ENCODE results near the gene FAM174C. TPM values are rescaled to one million over a fixed set of nuclear protein-coding genes. Genes with fewer than 3 reads are reported as not detected.

FAM174C gene
- total and polyA plus RNA-seq, 10 of the 15 experiments (the other 5 are each of a cell fraction or from before 2014, with no cell fraction given): 0.89 to 94.6 (median 43.6) TPM

DNA sequence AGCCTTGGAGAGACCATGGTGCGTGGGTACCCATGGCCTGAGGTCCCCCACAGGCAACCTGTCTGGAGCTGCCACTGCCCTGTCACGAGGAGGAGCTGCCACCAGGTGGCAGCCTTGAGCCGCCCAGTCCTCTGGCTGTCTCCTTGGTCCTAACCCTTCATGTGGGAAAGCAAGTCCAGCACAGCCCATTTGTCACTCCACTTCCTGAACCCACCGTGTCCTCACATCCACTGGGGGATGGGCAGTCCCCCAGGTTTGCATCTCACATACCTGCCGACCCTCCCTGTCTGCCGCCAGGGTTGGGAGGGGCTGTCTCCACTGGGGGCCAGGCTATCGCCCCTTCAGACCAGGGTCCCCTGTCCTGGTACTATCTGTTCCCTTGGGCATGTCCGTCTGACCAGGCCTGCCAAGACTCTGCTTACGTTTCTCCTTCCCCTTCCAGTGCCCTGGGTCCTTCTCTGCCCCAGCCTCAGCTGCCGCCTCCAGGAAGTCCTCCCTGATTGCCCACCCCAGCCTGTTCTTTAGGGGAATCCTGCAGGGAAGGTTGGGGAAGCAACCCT, 4.5 kb downstream of the FAM174C start (continued):
- TF ChIP-seq, protein P1, sequence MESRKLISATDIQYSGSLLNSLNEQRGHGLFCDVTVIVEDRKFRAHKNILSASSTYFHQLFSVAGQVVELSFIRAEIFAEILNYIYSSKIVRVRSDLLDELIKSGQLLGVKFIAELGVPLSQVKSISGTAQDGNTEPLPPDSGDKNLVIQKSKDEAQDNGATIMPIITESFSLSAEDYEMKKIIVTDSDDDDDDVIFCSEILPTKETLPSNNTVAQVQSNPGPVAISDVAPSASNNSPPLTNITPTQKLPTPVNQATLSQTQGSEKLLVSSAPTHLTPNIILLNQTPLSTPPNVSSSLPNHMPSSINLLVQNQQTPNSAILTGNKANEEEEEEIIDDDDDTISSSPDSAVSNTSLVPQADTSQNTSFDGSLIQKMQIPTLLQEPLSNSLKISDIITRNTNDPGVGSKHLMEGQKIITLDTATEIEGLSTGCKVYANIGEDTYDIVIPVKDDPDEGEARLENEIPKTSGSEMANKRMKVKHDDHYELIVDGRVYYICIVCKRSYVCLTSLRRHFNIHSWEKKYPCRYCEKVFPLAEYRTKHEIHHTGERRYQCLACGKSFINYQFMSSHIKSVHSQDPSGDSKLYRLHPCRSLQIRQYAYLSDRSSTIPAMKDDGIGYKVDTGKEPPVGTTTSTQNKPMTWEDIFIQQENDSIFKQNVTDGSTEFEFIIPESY (IDR thresholded peaks at IDR 0.05): no peak
- 0 out of 2 replicates have a peak, but pooled peaks have one; percentile 42 for TF ChIP-seq GATAD2B (conservative IDR thresholded peaks at IDR 0.05; ENCODE audit: low read depth)
- no peak for TF ChIP-seq ELK1 (IDR thresholded peaks at IDR 0.05; ENCODE audit: low read depth, low read length)
- TF ChIP-seq EED (IDR thresholded peaks at IDR 0.05; ENCODE audit: low read depth): no peak
- TF ChIP-seq, protein P2, sequence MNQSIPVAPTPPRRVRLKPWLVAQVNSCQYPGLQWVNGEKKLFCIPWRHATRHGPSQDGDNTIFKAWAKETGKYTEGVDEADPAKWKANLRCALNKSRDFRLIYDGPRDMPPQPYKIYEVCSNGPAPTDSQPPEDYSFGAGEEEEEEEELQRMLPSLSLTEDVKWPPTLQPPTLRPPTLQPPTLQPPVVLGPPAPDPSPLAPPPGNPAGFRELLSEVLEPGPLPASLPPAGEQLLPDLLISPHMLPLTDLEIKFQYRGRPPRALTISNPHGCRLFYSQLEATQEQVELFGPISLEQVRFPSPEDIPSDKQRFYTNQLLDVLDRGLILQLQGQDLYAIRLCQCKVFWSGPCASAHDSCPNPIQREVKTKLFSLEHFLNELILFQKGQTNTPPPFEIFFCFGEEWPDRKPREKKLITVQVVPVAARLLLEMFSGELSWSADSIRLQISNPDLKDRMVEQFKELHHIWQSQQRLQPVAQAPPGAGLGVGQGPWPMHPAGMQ (IDR thresholded peaks at IDR 0.05; ENCODE audit: borderline replicate concordance): no peak
- TF ChIP-seq, protein P3, sequence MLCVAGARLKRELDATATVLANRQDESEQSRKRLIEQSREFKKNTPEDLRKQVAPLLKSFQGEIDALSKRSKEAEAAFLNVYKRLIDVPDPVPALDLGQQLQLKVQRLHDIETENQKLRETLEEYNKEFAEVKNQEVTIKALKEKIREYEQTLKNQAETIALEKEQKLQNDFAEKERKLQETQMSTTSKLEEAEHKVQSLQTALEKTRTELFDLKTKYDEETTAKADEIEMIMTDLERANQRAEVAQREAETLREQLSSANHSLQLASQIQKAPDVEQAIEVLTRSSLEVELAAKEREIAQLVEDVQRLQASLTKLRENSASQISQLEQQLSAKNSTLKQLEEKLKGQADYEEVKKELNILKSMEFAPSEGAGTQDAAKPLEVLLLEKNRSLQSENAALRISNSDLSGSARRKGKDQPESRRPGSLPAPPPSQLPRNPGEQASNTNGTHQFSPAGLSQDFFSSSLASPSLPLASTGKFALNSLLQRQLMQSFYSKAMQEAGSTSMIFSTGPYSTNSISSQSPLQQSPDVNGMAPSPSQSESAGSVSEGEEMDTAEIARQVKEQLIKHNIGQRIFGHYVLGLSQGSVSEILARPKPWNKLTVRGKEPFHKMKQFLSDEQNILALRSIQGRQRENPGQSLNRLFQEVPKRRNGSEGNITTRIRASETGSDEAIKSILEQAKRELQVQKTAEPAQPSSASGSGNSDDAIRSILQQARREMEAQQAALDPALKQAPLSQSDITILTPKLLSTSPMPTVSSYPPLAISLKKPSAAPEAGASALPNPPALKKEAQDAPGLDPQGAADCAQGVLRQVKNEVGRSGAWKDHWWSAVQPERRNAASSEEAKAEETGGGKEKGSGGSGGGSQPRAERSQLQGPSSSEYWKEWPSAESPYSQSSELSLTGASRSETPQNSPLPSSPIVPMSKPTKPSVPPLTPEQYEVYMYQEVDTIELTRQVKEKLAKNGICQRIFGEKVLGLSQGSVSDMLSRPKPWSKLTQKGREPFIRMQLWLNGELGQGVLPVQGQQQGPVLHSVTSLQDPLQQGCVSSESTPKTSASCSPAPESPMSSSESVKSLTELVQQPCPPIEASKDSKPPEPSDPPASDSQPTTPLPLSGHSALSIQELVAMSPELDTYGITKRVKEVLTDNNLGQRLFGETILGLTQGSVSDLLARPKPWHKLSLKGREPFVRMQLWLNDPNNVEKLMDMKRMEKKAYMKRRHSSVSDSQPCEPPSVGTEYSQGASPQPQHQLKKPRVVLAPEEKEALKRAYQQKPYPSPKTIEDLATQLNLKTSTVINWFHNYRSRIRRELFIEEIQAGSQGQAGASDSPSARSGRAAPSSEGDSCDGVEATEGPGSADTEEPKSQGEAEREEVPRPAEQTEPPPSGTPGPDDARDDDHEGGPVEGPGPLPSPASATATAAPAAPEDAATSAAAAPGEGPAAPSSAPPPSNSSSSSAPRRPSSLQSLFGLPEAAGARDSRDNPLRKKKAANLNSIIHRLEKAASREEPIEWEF (IDR thresholded peaks at IDR 0.05; ENCODE audit: insufficient replicate concordance, low read depth, low read length): no peak
- TF ChIP-seq FOXK2 (IDR thresholded peaks at IDR 0.05): no peak
- TF ChIP-seq HCFC1 (IDR thresholded peaks at IDR 0.05; ENCODE audit: low read length): no peak
- no peak for TF ChIP-seq MXI1 (IDR thresholded peaks at IDR 0.05; ENCODE audit: low read depth, low read length)
- TF ChIP-seq, protein P4, sequence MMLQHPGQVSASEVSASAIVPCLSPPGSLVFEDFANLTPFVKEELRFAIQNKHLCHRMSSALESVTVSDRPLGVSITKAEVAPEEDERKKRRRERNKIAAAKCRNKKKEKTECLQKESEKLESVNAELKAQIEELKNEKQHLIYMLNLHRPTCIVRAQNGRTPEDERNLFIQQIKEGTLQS (IDR thresholded peaks at IDR 0.05; ENCODE audit: borderline replicate concordance, extremely low read depth, low read depth, low read length): no peak
- 0 out of 2 replicates have a peak, but pooled peaks have one; percentile 23 for TF ChIP-seq NBN (IDR thresholded peaks at IDR 0.05)
- TF ChIP-seq BRCA1 (IDR thresholded peaks at IDR 0.05; ENCODE audit: low read depth, low read length): no peak
- TF ChIP-seq FOS (IDR thresholded peaks at IDR 0.05; ENCODE audit: borderline replicate concordance, extremely low read depth, insufficient read length): no peak
- TF ChIP-seq ZNF217 (IDR thresholded peaks at IDR 0.05): 0 out of 2 replicates have a peak, but pooled peaks have one; percentile 30
- no peak for TF ChIP-seq RFX5 (IDR thresholded peaks at IDR 0.05; ENCODE audit: low read depth, low read length)
- TF ChIP-seq HDAC2 (IDR thresholded peaks at IDR 0.05): no peak
- no peak for TF ChIP-seq POLR2AphosphoS5 (IDR thresholded peaks at IDR 0.05; ENCODE audit: low read length)
- no peak for TF ChIP-seq CBX3 (IDR thresholded peaks at IDR 0.05; ENCODE audit: borderline replicate concordance, low read depth)
- no peak for TF ChIP-seq CBFB (IDR thresholded peaks at IDR 0.05; ENCODE audit: low read depth)
- peak; percentile 97 for TF ChIP-seq SMC3 (IDR thresholded peaks at IDR 0.05; ENCODE audit: borderline replicate concordance, low read length)
- no peak for TF ChIP-seq EZH2 (IDR thresholded peaks at IDR 0.05; ENCODE audit: borderline replicate concordance, control insufficient read depth, low read depth, low read length)
- no peak for TF ChIP-seq MTA2 (IDR thresholded peaks at IDR 0.05; ENCODE audit: low read depth)
- TF ChIP-seq GABPA (IDR thresholded peaks at IDR 0.05; ENCODE audit: low read depth): no peak

Data from GM12878 (cell line).